Osteocyte (in vitro differentiated cells): ENCODE results near the gene TICAM2. TPM values are rescaled to one million over a fixed set of nuclear protein-coding genes. Genes with fewer than 3 reads are reported as not detected.

ENCODE experiments used
- DNase-seq: peaks from one replicate; pipeline ENCODE4 v3.0.0; 2021; ENCODE audit warnings: mixed read lengths; ENCODE audit not compliant: unreplicated experiment; ENCODE audit errors: extremely low spot score
- H3K27ac Mint-ChIP-seq: one replicate; pipeline ENCODE4 v1.8.0; 2021; ENCODE audit warnings: mild to moderate bottlenecking, mixed read lengths; ENCODE audit not compliant: unreplicated experiment
- H3K27me3 Mint-ChIP-seq: one replicate; pipeline ENCODE4 v1.8.0; 2021; ENCODE audit warnings: mixed read lengths; ENCODE audit not compliant: unreplicated experiment
- H3K36me3 Mint-ChIP-seq: one replicate; pipeline ENCODE4 v1.8.0; 2021; ENCODE audit warnings: mixed read lengths; ENCODE audit not compliant: unreplicated experiment
- H3K4me1 Mint-ChIP-seq: one replicate; pipeline ENCODE4 v1.8.0; 2021; ENCODE audit warnings: mixed read lengths; ENCODE audit not compliant: unreplicated experiment
- H3K4me3 Mint-ChIP-seq: one replicate; pipeline ENCODE4 v1.8.0; 2021; ENCODE audit warnings: mild to moderate bottlenecking, moderate library complexity, mixed read lengths; ENCODE audit not compliant: unreplicated experiment
- H3K9me3 Mint-ChIP-seq: one replicate; pipeline ENCODE4 v1.8.0; 2021; ENCODE audit warnings: mixed read lengths; ENCODE audit not compliant: unreplicated experiment
- total RNA-seq: library from RNA; stranded (reverse); gene quantifications from 2 replicates; pipeline ENCODE4 v1.2.1, GENCODE V29; 2021
- TF ChIP-seq, protein P1 (sequence below): fragments of 200-600 bp; sonication (generic); IDR thresholded peaks from 2 replicates; pipeline ENCODE4 v1.5.0; 2021; ENCODE audit warnings: antibody characterized with exemption, mild to moderate bottlenecking, moderate library complexity

TICAM2 gene
- total RNA-seq, 1 donor from 2014 or later: 2.8 TPM

DNA sequence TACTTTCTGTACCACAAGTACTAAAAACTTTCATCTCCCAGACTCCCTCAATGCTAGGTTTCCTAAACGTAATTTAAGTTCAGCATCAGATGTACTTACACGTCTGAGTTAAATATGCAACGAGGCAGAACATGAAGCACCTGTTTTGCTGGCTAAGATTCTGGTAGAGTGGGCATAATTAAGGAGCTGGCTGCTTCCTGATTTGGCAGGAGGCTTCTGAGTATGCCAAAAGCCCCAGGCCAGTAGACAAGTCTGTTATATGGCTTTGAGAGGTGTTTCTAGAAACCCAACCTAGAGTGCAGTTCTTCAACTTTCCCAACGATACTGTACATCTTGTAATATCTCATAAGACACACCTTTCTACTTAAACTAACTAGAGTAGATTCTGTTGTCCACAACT, 13.6 kb downstream of the TICAM2 start:
- no peak for DNase-seq
- H3K4me1 Mint-ChIP-seq: peaks cover 6% of the 10 kb centered on the region
- no peak overlapping the region for H3K27ac Mint-ChIP-seq
- H3K4me3 Mint-ChIP-seq: no peak overlapping the region
- TF ChIP-seq, protein P1, sequence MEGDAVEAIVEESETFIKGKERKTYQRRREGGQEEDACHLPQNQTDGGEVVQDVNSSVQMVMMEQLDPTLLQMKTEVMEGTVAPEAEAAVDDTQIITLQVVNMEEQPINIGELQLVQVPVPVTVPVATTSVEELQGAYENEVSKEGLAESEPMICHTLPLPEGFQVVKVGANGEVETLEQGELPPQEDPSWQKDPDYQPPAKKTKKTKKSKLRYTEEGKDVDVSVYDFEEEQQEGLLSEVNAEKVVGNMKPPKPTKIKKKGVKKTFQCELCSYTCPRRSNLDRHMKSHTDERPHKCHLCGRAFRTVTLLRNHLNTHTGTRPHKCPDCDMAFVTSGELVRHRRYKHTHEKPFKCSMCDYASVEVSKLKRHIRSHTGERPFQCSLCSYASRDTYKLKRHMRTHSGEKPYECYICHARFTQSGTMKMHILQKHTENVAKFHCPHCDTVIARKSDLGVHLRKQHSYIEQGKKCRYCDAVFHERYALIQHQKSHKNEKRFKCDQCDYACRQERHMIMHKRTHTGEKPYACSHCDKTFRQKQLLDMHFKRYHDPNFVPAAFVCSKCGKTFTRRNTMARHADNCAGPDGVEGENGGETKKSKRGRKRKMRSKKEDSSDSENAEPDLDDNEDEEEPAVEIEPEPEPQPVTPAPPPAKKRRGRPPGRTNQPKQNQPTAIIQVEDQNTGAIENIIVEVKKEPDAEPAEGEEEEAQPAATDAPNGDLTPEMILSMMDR: no peak
- no peaks in the 10 kb centered on the region for H3K9me3 Mint-ChIP-seq
- peaks cover 3% of the 10 kb centered on the region for H3K36me3 Mint-ChIP-seq
- H3K27me3 Mint-ChIP-seq: no peaks in the 10 kb centered on the region

DNA sequence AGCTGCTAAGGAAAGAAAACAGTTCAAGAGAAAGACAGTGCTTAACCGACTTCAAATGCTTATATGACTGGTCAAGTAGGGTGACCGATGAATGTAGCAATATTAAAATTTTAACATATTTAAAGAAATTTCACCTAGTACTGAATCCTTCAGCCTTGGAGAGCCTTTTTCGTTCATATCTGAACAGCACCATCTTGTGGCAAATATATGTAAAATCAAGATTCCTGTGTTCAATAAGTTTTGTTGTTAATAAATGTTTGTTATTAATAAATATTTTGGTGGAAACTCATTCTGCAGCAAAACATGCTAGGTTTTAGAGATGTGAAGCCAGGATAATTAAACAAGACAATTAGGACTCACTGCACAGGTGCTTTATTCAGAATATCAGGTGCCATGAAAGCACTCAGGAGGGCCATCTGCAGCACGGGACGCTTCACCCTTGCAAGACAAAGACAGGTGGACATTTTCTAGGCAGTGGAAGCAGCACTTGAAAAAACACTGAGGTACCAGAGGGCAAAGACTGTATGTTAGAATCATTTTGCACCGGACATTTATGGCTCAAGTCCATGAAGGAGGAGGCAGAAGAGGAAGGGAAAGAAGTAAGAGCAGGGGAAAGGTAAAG, 15.6 kb downstream of the TICAM2 start:
- Mint-ChIP-seq H3K4me1 (peaks cover 9% of the 10 kb centered on the region), H3K27me3 (no peaks in the 10 kb centered on the region), H3K9me3 (no peaks in the 10 kb centered on the region), H3K27ac (no peak overlapping the region), H3K36me3 (peaks cover 2% of the 10 kb centered on the region), H3K4me3 (no peak overlapping the region)
- DNase-seq: no peak
- TF ChIP-seq, protein P1: peak; percentile 70

DNA sequence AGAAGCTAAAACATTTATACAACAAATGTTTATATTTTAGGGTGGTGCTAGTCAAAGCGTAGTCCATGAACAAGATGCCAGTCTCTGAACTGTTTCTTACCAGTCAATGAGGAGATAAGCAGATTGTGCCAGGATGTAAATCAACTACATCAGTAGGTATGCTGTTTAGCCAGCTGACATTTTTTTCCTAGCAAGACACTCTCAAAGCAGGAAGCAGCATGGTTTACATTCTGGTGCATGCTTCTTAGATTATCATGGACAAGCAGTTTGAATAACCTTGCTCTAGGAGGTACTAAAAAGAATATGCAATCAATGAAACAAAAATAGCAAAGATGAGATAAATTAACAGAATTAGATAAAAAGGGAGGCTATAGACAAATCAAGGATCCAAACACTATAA, 17.0 kb downstream of the TICAM2 start:
- TF ChIP-seq, protein P1: no peak
- no peaks in the 10 kb centered on the region for H3K27me3 Mint-ChIP-seq
- no peaks in the 10 kb centered on the region for H3K36me3 Mint-ChIP-seq
- H3K4me1 Mint-ChIP-seq: peaks cover 10% of the 10 kb centered on the region
- H3K4me3 Mint-ChIP-seq: no peak overlapping the region
- H3K9me3 Mint-ChIP-seq: no peaks in the 10 kb centered on the region
- H3K27ac Mint-ChIP-seq: no peak overlapping the region
- DNase-seq: no peak

DNA sequence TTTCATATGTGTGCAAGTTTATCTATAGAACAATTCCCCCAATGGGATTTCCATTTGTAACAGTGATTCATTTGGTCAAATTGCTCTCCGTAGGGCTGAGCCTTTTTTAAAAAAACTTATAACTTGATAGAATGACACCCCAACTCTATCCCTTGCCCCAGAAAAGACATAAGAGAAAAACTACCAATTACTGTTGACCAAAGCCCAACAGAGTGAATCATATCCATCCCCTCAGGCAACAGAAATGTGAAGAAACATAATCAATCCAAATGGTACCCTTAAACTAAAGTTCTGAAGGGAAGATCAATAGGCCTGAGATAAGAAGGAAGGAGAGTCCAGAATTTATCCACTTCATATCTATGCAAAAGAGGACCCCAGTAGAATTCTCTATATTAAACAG, 17.8 kb downstream of the TICAM2 start:
- H3K4me3 Mint-ChIP-seq: no peak overlapping the region
- TF ChIP-seq, protein P1: no peak
- H3K36me3 Mint-ChIP-seq: no peaks in the 10 kb centered on the region

DNA sequence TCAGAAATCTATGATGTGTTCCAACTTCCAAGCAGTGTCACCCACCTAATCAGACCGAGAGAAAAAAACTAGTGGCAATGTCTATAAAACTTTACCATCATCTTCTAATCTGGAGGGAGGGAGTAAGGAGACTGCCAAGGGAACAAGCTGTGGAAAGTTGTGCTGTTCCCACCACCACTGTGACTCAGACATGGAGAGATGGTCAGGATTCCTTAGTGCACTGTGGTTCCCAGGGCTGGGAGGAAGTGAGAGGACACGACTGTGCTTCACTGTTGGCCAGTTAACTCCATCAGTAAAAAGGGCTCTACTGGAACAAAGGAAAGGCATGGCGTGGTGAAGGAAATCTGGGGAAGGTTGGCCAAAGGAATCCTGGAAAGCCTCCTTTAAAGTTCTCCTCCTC, 18.8 kb downstream of the TICAM2 start:
- H3K4me1 Mint-ChIP-seq: peaks cover 22% of the 10 kb centered on the region
- no peak for DNase-seq
- TF ChIP-seq, protein P1: no peak
- H3K4me3 Mint-ChIP-seq: no peak overlapping the region
- no peaks in the 10 kb centered on the region for H3K36me3 Mint-ChIP-seq
- H3K9me3 Mint-ChIP-seq: no peaks in the 10 kb centered on the region
- H3K27ac Mint-ChIP-seq: no peak overlapping the region
- no peaks in the 10 kb centered on the region for H3K27me3 Mint-ChIP-seq

More for the DNA sequence above, 17.8 kb downstream of the TICAM2 start:
- DNase-seq: no peak
- no peak overlapping the region for H3K27ac Mint-ChIP-seq
- H3K4me1 Mint-ChIP-seq: peaks cover 18% of the 10 kb centered on the region
- no peaks in the 10 kb centered on the region for H3K27me3 Mint-ChIP-seq
- no peaks in the 10 kb centered on the region for H3K9me3 Mint-ChIP-seq
